UCSD-AML1 (cell line): Measurements from ENCODE around the gene CBFB.
A peak's percentile ranks its signal among the peaks of the same experiment; 100 is the strongest.

Source experiments
- DNase-seq: peaks from one replicate; lab custom pipeline; 2025; ENCODE audit not compliant: unreplicated experiment; lab: John Stamatoyannopoulos, UW

CBFB gene

DNA sequence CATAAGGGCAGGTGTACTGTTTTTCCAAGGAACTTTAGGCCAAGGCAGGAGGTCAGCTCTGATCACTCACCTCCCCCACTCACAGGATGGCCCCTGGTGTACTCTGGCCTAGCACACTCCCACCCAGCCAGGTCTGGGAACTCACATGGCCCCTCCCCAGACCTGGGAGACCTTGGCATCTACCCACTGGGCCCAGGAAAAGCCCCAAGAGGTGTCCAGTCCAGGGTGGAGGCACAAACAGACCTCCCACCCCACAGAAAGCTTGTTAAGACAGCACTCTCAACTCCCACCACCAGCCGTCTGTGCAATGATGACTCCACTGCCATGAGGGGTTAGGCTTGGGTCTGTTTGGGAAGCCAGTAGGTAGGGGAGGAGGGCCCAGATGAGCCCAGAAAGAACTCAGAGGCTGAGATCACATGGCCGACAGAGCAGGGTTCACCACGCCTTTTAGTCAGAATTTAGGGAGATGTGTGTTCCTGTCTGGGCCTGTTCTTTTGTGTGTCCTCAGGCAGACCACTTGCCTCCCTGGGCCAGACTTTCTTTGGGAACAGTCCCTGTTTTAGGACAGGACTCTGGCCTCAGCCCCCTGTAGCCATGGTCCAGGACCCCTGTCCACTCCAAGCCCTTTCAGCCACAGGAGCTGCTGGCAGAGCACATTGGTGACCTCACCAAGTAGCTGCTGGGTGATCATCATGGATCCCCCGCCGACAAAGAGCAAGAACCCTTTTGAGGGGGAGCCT lies 12.1 kb upstream of the CBFB start:
- DNase-seq: no peak

DNA sequence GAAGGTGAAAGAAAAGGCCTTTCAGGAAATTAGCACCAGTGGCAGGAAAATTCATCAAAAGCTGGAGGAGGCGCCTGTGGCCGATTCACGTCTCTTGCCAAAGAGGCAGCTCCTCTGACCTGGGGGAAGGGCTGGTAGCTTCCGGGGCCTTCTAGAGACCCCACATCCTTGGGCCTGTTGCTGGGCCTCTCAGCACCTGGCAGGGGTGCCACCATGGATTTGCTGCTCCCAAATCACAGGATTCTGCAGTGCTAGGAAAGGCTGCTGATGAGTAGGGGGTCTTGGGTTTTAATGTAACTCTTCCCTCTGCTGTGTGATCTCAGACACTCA lies 11.6 kb upstream of the CBFB start:
- DNase-seq: no peak

DNA sequence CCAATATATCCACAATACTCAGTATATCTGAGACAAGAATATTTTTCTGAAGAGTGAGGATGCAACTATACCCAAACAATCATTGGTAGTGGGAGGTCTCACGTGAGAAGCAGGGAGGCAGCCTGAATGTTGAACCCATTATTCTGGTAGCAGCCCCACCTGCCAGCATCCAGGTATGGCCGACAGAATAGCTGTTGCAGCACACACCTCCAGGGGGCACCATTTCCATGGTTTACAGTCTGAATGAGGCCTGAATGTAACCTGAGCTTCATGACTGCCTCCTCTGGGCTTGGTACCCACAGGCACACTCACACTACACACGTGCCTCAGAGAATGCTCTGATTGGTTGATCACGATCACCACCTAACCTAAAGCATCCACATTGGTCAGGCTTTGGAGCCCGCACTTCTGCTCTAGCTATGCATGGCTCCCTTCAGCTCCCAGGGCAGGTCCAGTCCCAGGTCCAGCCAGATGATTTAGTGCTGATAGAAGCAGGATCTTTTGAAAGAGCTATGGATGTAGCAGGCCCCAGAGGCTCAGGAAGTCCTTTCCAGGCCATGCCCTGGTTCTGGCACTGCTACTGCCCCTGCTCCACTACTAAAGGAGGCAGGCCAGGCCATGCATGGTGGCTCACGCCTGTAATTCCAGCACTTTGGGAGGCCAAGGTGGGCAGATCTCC lies 11.0 kb upstream of the CBFB start:
- peak; percentile 79 for DNase-seq

GRCh38 chr16:67019171-67019570 lies 9.8 kb upstream of the CBFB start:
- DNase-seq: no peak

DNA sequence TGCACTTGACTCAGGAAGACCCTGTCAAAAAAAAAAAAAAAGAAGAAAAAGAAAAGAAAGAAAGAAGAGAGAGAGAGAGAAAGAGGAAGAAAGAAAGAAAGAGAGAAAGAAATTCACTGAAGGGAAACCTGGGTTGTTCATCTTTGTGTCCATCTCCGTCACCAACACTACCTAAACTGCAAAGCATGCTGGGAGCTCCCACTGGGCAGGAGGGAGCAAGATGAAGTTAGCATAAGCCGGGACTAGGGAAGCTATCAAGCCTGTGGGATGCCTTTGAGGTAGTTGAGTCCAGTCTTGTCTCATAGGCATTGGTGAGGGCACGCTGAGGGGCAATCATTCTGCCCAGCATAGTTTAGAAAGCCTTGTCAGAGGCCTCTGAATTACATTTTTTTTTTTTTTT lies 7.6 kb upstream of the CBFB start:
- no peak for DNase-seq

GRCh38 chr16:67022531-67023214 lies 6.3 kb upstream of the CBFB start:
- DNase-seq: no peak

DNA sequence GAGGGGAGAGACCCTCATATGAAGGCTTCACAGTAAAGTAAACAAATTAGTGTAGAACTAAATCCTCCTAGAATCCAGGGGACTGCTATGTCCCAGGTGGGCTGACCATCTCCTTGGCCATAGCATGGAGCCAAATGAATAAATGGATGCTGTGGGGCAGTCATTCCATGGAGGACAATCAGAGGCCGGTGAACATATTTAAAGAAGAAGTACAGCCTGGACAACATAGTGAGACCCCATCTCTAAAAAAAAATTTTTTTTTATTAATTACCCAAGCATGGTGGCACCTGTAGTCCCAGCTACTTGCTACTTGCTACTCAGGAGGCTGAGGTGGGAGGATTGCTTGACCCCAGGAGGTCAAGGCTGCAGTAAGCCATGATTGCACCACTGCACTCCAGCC lies 5.3 kb upstream of the CBFB start:
- DNase-seq: no peak

- no peak for DNase-seq
These were observed 4.4 kb upstream of the CBFB start for GRCh38 chr16:67024384-67025209.

DNA sequence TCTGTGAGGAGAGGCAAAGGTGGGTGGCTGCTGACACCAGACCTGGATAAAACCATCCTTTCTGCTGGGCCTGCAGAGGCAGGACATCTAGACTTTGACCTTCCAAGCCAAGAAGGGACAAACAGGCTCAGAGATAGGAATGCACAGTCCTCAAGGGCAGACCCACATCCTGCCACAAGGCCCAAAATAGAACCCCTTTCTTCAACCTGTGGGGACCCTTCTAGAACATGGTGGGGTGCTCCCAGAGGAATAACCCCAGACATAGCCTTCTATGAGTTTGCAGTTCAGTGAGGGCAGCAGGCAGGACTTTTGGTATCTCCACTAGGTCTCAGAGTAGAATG lies 3.8 kb upstream of the CBFB start:
- DNase-seq: no peak

DNA sequence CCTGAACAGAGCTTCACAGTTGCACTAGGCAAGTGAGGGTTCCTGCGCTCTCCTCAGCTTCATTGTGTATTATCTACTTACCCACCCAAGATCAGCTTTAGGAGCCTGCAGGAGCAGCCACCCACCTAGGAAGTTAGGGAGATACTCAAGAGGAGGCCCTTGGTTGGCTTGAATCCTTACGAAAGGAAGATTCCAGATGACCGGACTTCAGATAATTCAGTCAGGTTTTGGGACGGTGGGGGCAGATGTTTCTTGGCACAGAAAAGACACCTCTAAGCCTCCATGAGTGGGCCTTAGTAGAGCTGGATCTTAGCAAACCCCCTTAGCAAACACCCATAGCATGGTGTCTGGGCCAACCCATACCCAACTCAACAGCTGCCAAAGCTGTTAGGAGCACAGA lies 2.4 kb upstream of the CBFB start:
- DNase-seq: no peak

GRCh38 chr16:67027046-67027445 lies 1.9 kb upstream of the CBFB start:
- no peak for DNase-seq

- no peak for DNase-seq
These were observed 718 bp upstream of the CBFB start for GRCh38 chr16:67028167-67028695.

DNA sequence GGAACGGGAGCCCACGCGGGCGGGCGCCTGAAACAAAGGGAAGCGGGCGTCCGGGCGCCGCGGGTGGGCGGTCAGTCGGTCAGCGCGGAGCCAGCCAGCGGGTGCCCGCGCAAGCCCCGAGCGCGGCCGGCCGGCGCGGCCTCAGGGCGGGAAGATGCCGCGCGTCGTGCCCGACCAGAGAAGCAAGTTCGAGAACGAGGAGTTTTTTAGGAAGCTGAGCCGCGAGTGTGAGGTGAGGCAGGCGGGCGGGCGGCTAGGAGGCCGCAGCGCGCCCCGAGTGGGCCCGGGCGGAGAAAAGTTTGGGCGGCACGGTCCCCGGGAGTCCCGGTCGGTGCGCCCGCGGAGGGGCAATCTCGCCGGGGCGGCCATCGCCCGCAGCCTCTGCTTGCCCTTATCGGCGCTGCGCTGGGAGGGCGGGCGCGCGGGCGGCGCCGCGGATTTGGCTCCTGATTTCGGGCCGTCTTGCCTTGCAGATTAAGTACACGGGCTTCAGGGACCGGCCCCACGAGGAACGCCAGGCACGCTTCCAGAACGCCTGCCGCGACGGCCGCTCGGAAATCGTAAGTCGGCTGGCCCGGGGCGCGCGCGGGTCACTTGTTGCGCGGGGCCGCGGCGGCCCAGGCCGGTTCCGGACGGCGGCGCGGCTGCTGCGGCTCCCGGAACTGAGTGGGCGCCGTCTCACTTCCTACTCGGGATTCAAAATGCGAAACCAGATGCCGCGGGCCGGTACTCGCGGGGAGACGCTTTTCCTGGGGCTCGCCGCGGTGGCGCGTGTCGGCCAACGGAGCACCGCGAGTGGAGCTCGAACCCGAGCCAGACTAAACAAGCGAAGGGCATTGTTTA lies 526 bp downstream of the CBFB start:
- DNase-seq: peak; percentile 65

DNA sequence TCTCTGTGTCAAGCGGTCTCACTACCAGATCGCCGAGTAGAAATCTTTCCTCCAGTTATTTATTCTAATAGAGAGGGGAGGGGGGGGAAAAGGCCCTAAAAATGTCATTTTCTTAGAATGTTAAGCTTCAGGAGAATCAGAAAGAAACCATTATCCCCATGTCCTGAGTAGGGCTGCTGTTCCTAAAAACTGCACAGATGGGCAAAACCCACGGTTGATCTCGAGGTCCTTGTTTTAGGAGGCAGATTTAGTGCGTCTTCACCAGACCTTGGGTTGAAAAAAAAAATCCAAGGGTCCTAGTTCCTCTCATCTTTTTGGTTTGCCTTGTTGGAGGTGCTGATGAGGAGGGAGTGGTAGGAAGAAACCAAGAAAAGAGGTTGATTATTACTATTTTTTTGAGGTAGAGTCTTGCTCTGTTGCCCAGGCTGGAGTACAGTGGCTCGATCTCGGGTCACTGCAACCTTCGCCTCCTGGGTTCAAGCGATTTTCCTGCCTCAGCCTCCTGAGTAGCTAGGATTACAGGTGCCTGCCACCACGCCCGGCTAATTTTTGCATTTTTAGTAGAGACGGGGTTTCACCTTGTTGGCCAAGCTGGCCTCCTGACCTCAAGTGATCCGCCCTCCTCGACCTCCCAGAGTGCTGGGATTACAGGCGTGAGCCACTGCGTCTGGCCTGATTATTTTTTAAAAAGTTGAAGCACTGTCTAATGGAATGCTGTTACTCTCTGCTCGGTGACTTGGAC lies 1.4 kb downstream of the CBFB start:
- no peak for DNase-seq

GRCh38 chr16:67034487-67034886 lies 5.5 kb downstream of the CBFB start:
- DNase-seq: no peak

DNA sequence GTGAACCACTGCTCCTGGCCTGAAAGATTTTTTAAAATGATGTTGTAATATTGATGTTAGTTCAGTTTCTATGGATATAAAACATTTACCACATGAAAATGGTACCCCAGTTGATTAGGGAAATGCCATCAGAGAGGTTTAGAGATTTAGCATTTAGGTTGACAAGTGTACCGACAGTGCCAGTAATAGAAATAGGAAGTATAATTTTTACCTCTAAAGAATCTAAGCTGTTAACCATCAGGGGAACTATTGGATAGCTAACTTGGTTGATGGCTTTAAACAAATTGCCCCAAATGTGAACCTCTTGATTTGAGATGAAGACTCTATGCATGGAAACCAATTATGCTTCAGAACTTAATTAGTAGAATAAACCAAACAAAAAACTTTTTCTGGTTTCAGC lies 6.4 kb downstream of the CBFB start:
- DNase-seq: no peak

DNA sequence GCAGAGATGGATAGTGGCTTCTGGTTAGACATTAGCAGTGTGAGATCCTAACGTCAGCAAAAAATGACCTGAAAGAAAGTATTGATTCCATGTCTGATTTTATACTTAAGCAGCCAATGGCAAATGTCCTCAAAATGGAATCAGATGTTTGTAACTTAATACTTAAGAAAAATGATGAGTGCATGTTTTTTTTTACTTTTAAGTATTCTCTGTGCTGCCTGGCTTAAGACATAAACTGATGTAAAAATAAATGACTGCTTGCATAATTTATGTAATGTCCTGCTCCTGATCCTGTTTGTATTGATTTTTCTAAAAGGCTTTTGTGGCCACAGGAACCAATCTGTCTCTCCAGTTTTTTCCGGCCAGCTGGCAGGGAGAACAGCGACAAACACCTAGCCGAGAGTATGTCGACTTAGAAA lies 7.4 kb downstream of the CBFB start:
- DNase-seq: no peak

GRCh38 chr16:67039260-67040020 lies 10.5 kb downstream of the CBFB start:
- DNase-seq: no peak

DNA sequence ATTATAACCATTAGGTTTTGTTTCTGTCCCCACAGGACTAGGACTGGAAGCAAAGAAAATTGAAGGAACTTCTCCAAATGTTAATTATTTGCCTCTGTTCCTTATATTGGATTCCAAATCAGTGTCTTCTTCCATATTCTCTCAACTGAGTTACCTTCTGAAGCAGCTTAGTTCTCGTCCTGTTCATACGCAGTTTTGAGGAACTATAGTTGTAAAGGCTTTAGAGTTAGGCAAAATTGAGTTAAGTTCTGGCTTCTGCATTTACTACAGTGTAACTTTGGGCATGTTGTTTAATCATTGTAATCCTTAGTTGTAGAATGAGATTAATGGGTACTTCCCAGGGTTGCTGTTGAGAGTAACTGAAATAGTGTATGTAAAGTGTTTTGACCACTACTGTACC lies 11.2 kb downstream of the CBFB start:
- no peak for DNase-seq
